SH-SY5Y (cell line): ENCODE data around the gene OVOL3.

Source experiments
- GATA2 ChIP-seq: IDR thresholded peaks from 2 replicates; pipeline ENCODE4 v1.6.1; 2011; ENCODE audit warnings: mild to moderate bottlenecking, low read depth, low read length
- GATA3 ChIP-seq: IDR thresholded peaks from 2 replicates; pipeline ENCODE4 v1.6.1; 2011; ENCODE audit warnings: low read depth, mild to moderate bottlenecking, low read length, moderate library complexity

Gene OVOL3

GRCh38 chr19:36139473-36140303 lies 28.7 kb downstream of the OVOL3 start, which contains the start of gene CAPNS1:
CAPNS1 (plus strand) TSS chr19:36140066; CDS start chr19:36141012, 946 bp downstream.
- TF ChIP-seq GATA3, result no peak
- no peak; the same call in 1 of the 2 replicates for TF ChIP-seq GATA2

GRCh38 chr19:36140304-36141038 lies 29.5 kb downstream of the OVOL3 start:
- TF ChIP-seq GATA2 (no peak), GATA3 (no peak)

- TF ChIP-seq GATA2 (no peak), GATA3 (no peak)
Observed at GRCh38 chr19:36141039-36141927, 30.3 kb downstream of the OVOL3 start.

- no peak for TF ChIP-seq GATA2
- TF ChIP-seq GATA3, result no peak
Observed at GRCh38 chr19:36142046-36142445, 31.1 kb downstream of the OVOL3 start.

- TF ChIP-seq GATA3 (no peak), GATA2 (no peak)
Observed at GRCh38 chr19:36142496-36142895, 31.6 kb downstream of the OVOL3 start.

- TF ChIP-seq GATA2 (no peak), GATA3 (no peak)
Observed at GRCh38 chr19:36144624-36145023, 33.7 kb downstream of the OVOL3 start.

- TF ChIP-seq GATA2 (no peak), GATA3 (no peak)
Observed at GRCh38 chr19:36149673-36150406, 38.9 kb downstream of the OVOL3 start.

- TF ChIP-seq GATA2, result no peak
- no peak for TF ChIP-seq GATA3
Observed at GRCh38 chr19:36150586-36150985, 39.6 kb downstream of the OVOL3 start.

GRCh38 chr19:36151144-36152018 lies 40.4 kb downstream of the OVOL3 start:
- TF ChIP-seq GATA2 (no peak), GATA3 (no peak)

GRCh38 chr19:36152019-36152351 lies 41.0 kb downstream of the OVOL3 start:
- TF ChIP-seq GATA3 (no peak), GATA2 (no peak)

GRCh38 chr19:36152352-36153091 lies 41.6 kb downstream of the OVOL3 start, which contains the start of gene COX7A1:
COX7A1 (minus strand) TSS chr19:36152447; CDS start chr19:36152407, 40 bp downstream.
- TF ChIP-seq GATA2 (no peak), GATA3 (no peak)

- TF ChIP-seq GATA2 (no peak), GATA3 (no peak)
Observed at GRCh38 chr19:36153126-36153525, 42.2 kb downstream of the OVOL3 start.
